HepG2 (cell line): ENCODE measurements around the gene TCEA3. TPM values are rescaled to one million over a fixed set of nuclear protein-coding genes. Genes with fewer than 3 reads are reported as not detected.

Experiments
- ELF4 ChIP-seq: sonication (generic); formaldehyde crosslinking; IDR thresholded peaks from 2 replicates; pipeline ENCODE4 v1.5.0; 2020; ENCODE audit warnings: missing genetic modification reagents, mild to moderate bottlenecking, moderate library complexity, borderline replicate concordance
- IKZF4 ChIP-seq: sonication (generic); formaldehyde crosslinking; IDR thresholded peaks from 2 replicates; pipeline ENCODE4 v1.5.1; 2020; ENCODE audit warnings: borderline replicate concordance, mild to moderate bottlenecking, low read depth, missing genetic modification reagents; ENCODE audit errors: not compliant biosample characterization
- KDM5A ChIP-seq: fragments of 200-600 bp; sonication (generic); IDR thresholded peaks from 2 replicates; pipeline ENCODE4 v1.7.0; 2018; ENCODE audit warnings: antibody characterized with exemption, mild to moderate bottlenecking, low read length, borderline replicate concordance
- MED13 ChIP-seq: sonication (generic); formaldehyde crosslinking; IDR thresholded peaks from 2 replicates; pipeline ENCODE4 v1.5.0; 2020; ENCODE audit warnings: missing genetic modification reagents
- NFKBIZ ChIP-seq: IDR thresholded peaks from 2 replicates; pipeline ENCODE4 v1.6.1; 2018; ENCODE audit warnings: missing genetic modification reagents, missing compliant biosample characterization
- POLR2AphosphoS2 ChIP-seq: IDR thresholded peaks from 2 replicates; pipeline ENCODE4 v1.6.1; 2011; ENCODE audit warnings: low read depth, low read length, improper control_type of control experiment
- TRIM24 ChIP-seq: sonication (generic); formaldehyde crosslinking; IDR thresholded peaks from 2 replicates; pipeline ENCODE4 v1.8.0; 2022; ENCODE audit warnings: mild to moderate bottlenecking, missing genetic modification reagents
- ZC3H4 ChIP-seq: sonication (generic); formaldehyde crosslinking; IDR thresholded peaks from 2 replicates; pipeline ENCODE4 v1.4.0; 2020; ENCODE audit warnings: missing genetic modification reagents, borderline replicate concordance
- ZNF20 ChIP-seq: sonication (generic); formaldehyde crosslinking; IDR thresholded peaks from 2 replicates; pipeline ENCODE4 v1.4.0; 2020; ENCODE audit warnings: mild to moderate bottlenecking, moderate library complexity, missing genetic modification reagents
- ZNF235 ChIP-seq: sonication (generic); formaldehyde crosslinking; IDR thresholded peaks from 2 replicates; pipeline ENCODE4 v1.8.1; 2023; ENCODE audit warnings: mild to moderate bottlenecking, missing genetic modification reagents, borderline replicate concordance
- ZNF329 ChIP-seq: sonication (generic); formaldehyde crosslinking; IDR thresholded peaks from 2 replicates; pipeline ENCODE4 v1.9.0; 2021; ENCODE audit warnings: low read depth, mild to moderate bottlenecking, missing genetic modification reagents
- ZNF33A ChIP-seq: sonication (generic); formaldehyde crosslinking; IDR thresholded peaks from 2 replicates; pipeline ENCODE4 v1.5.1; 2020; ENCODE audit warnings: missing genetic modification reagents, mild to moderate bottlenecking, moderate library complexity, borderline replicate concordance
- ZNF343 ChIP-seq: sonication (generic); formaldehyde crosslinking; IDR thresholded peaks from 2 replicates; pipeline ENCODE4 v1.4.0; 2020; ENCODE audit warnings: mild to moderate bottlenecking, missing genetic modification reagents
- ZNF670 ChIP-seq: sonication (generic); formaldehyde crosslinking; IDR thresholded peaks from 2 replicates; pipeline ENCODE4 v1.8.0; 2022; ENCODE audit warnings: mild to moderate bottlenecking, missing genetic modification reagents, borderline replicate concordance
- ZNF879 ChIP-seq: sonication (generic); formaldehyde crosslinking; IDR thresholded peaks from 2 replicates; pipeline ENCODE4 v1.8.1; 2023; ENCODE audit warnings: missing genetic modification reagents
- polyA plus RNA-seq, 8 experiments: library from polyadenylated mRNA; depleted of rRNA in 3 of 8; stranded (reverse) in 7 of 8; unstranded in 1 of 8; fragments of >200 nt; fragmentation: Illumina TruSeq in 4 of 8; extraction: Trizol in 4 of 8; gene quantifications; 2 replicates each; pipeline versions ENCODE4 v1.2.1 to v1.2.3, GENCODE V29; 2011 to 2016; ENCODE audit warnings: low read depth in 4 of 8, missing spikeins in 1 of 8, mixed read lengths in 1 of 8; ENCODE audit not compliant: insufficient read depth in 1 of 8
- total RNA-seq, 5 experiments: library from RNA; depleted of rRNA; stranded (reverse); fragments of >200 nt; fragmentation: Illumina TruSeq; extraction: Trizol; gene quantifications; 2 replicates each; pipeline ENCODE4 v1.2.3, GENCODE V29; 2016; ENCODE audit warnings: low read depth in 1 of 5
- TF ChIP-seq, protein P1 (sequence below): sonication (generic); formaldehyde crosslinking; IDR thresholded peaks from 2 replicates; pipeline ENCODE4 v1.8.0; 2022; ENCODE audit warnings: missing genetic modification reagents, mild to moderate bottlenecking, moderate library complexity, borderline replicate concordance
- TF ChIP-seq, protein P2 (sequence below): sonication (generic); formaldehyde crosslinking; IDR thresholded peaks from 2 replicates; pipeline ENCODE4 v1.5.1; 2020; ENCODE audit warnings: mild to moderate bottlenecking, missing genetic modification reagents, moderate library complexity

The TCEA3 gene
- total and polyA plus RNA-seq, 2 of the 13 experiments (the other 11 are each of a cell fraction or from before 2014, with no cell fraction given): 55.5 to 84.6 TPM

DNA sequence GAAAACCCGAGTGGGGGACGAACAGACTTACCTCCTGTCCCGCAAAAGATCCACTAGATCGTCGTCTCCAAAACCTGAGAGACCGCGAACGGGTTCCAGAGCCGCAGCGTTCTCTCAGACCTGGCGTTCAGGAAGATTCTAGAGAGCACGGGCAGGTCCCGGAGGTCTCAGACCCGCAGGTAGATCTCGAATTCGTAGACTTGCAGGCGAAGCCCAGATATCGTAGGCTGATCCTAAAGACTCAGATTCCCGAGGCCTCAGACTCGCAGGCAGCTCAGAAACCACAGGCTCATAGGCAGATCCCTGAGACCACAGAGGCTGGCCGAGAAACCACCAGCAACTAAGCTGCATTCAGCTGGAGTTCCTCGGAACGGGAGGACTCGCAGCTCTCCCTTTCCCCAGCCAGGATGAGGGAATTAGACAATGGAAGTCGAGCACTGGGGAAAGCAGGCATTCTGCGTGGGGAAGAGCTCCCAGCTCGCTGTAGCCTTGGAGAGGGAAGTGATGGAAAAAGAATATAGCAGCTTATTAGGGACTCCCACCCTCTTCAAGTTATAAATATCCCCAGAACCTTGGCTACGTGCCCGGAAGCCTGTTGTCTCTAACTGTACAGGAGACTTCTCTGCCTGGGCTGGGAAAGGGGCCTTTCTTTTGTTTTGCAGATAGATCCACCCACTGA is 55.1 kb downstream of the TCEA3 start, which contains the start of gene ZNF436 (continued):
- TF ChIP-seq TRIM24 (CRISPR knock-in tag) (no peak), ZNF20 (CRISPR knock-in tag) (peak; percentile 57; the same call in 1 of the 2 replicates), MED13 (CRISPR knock-in tag) (no peak), ZNF33A (CRISPR knock-in tag) (0 out of 2 replicates have a peak, but pooled peaks have one; percentile 20), ZC3H4 (CRISPR knock-in tag) (peak; percentile 53; the same call in 1 of the 2 replicates), ZNF235 (CRISPR knock-in tag) (peak; percentile 64; the same call in 1 of the 2 replicates), POLR2AphosphoS2 (0 out of 2 replicates have a peak, but pooled peaks have one; percentile 13), ZNF670 (CRISPR knock-in tag) (0 out of 2 replicates have a peak, but pooled peaks have one; percentile 30), ZNF329 (0 out of 2 replicates have a peak, but pooled peaks have one; percentile 12), ELF4 (0 out of 2 replicates have a peak, but pooled peaks have one; percentile 34), ZNF343 (CRISPR knock-in tag) (no peak), NFKBIZ (CRISPR knock-in tag) (no peak), ZNF879 (no peak), IKZF4 (no peak), KDM5A (no peak)
- TF ChIP-seq, protein P1, sequence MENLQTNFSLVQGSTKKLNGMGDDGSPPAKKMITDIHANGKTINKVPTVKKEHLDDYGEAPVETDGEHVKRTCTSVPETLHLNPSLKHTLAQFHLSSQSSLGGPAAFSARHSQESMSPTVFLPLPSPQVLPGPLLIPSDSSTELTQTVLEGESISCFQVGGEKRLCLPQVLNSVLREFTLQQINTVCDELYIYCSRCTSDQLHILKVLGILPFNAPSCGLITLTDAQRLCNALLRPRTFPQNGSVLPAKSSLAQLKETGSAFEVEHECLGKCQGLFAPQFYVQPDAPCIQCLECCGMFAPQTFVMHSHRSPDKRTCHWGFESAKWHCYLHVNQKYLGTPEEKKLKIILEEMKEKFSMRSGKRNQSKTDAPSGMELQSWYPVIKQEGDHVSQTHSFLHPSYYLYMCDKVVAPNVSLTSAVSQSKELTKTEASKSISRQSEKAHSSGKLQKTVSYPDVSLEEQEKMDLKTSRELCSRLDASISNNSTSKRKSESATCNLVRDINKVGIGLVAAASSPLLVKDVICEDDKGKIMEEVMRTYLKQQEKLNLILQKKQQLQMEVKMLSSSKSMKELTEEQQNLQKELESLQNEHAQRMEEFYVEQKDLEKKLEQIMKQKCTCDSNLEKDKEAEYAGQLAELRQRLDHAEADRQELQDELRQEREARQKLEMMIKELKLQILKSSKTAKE (CRISPR knock-in tag): no peak
- TF ChIP-seq, protein P2, sequence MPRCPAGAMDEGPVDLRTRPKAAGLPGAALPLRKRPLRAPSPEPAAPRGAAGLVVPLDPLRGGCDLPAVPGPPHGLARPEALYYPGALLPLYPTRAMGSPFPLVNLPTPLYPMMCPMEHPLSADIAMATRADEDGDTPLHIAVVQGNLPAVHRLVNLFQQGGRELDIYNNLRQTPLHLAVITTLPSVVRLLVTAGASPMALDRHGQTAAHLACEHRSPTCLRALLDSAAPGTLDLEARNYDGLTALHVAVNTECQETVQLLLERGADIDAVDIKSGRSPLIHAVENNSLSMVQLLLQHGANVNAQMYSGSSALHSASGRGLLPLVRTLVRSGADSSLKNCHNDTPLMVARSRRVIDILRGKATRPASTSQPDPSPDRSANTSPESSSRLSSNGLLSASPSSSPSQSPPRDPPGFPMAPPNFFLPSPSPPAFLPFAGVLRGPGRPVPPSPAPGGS (CRISPR knock-in tag): no peak
